Heart right ventricle (tissue), 16 donors: Measurements from ENCODE around the gene ZNF200. TPM values are rescaled to one million over a fixed set of nuclear protein-coding genes. Genes with fewer than 3 reads are reported as not detected.
A peak's percentile ranks its signal among the peaks of the same experiment; 100 is the strongest.
"Not testable (repeated sequence)": the region's sequence is repeated elsewhere in the genome, so short reads cannot be mapped to it uniquely, and the experiment has no call there.

Experiments used
- ATAC-seq, 8 donors: fragments of 200-7000 bp; cut with Tn5 transposase; one replicate each; pipeline ENCODE4 v1.9.1; 2020; ENCODE audit warnings: mild to moderate bottlenecking in 8 of 8, moderate library complexity in 8 of 8, moderate number of reproducible peaks in 1 of 8
- DNase-seq, 2 donors: peaks; one replicate each; pipeline ENCODE4 v3.0.0-alpha.2; 2020
- H3K27ac ChIP-seq, 10 donors: fragments of 200-600 bp; sonication (generic) in 2 of 10; one replicate each; pipeline versions ENCODE4 v1.5.0 to v1.8.0; 2020 to 2022; ENCODE audit warnings: mild to moderate bottlenecking in 3 of 10
- H3K27me3 ChIP-seq, 7 donors: fragments of 200-600 bp; one replicate each; pipeline ENCODE4 v1.8.0; 2021 to 2022; ENCODE audit warnings: mild to moderate bottlenecking in 2 of 7
- H3K36me3 ChIP-seq, 9 donors: fragments of 200-600 bp; sonication (generic) in 1 of 9; one replicate each; pipeline versions ENCODE4 v1.5.0 to v1.8.0; 2020 to 2022; ENCODE audit warnings: mild to moderate bottlenecking in 2 of 9
- H3K4me1 ChIP-seq, 9 donors: fragments of 200-600 bp; sonication (generic) in 1 of 9; one replicate each; pipeline versions ENCODE4 v1.5.0 to v1.8.0; 2020 to 2022; ENCODE audit warnings: mild to moderate bottlenecking in 4 of 9
- H3K4me3 ChIP-seq, 10 donors: fragments of 200-600 bp; sonication (generic) in 2 of 10; one replicate each; pipeline versions ENCODE4 v1.5.0 to v1.8.0; 2020 to 2022; ENCODE audit warnings: mild to moderate bottlenecking in 7 of 10, moderate library complexity in 2 of 10
- H3K9me3 ChIP-seq, 11 donors: fragments of 200-600 bp in 10 of 11; sonication (generic) in 2 of 11; one replicate each; pipeline versions ENCODE4 v1.5.0 to v1.8.0; 2013 to 2022; ENCODE audit warnings: mild to moderate bottlenecking in 2 of 11, control low read depth in 1 of 11, moderate library complexity in 1 of 11
- WGBS, 2 donors: extraction: QIAGEN DNeasy Blood & Tissue Kit; methylation state at CpG; one replicate each; pipeline ENCODE4 v1.1.7; 2013; ENCODE audit warnings: inconsistent platforms in 1 of 2; 5-methylcytosine and 5-hydroxymethylcytosine counted together
- intact Hi-C, 10 donors: fragments of 100-400 bp; cut with DNase I; formaldehyde crosslinking; loops; one replicate each; pipeline versions ENCODE4 v1.11.1 to v1.14.2; 2022
- polyA plus RNA-seq, 2 donors: library from polyadenylated mRNA; stranded (reverse); fragments of 200-250 nt; gene quantifications; one replicate each; pipeline ENCODE4 v1.2.3, GENCODE V29; 2013
- total RNA-seq, 10 donors: library from RNA; stranded (reverse); fragmentation: NEBNext Ultra II Directional in 3 of 10; extraction: Animal tissue kit (Norgen Biotek cat#: 25700) in 3 of 10; gene quantifications; one replicate each; pipeline versions ENCODE4 v1.2.1 to v1.2.4, GENCODE V29; 2021 to 2023
- TF ChIP-seq, protein P1 (sequence below), 9 donors: fragments of 200-600 bp; sonication (generic) in 2 of 9; IDR thresholded peaks; one replicate each; pipeline versions ENCODE4 v1.5.0 to v1.8.0; 2021 to 2022; ENCODE audit warnings: antibody characterized with exemption in 9 of 9, mild to moderate bottlenecking in 5 of 9, moderate library complexity in 1 of 9
- donor health status: Arrhythmogenic right ventricular cardiomyopathy.
- donor health status: ischemic (EF 13 %, LVEDD 7.1; RV severe dilation, severe dysfunction).
- donor health status: healthy with polysubstance abuse.
- donor health status: DM: no; HTN: yes; CAD: no.
- donor health status: DM: no; HTN: no; CAD: no.
- donor health status: ischemic (EF 25% LVEDD 6.9; RV normal size, moderate dysfunction).
- donor health status: ischemic (EF 25% LVEDD 5.7; RV mildly dilated, moderate dysfunction).
- donor health status: healthy.
- donor health status: DM: yes; HTN: yes; CAD: no.
- donor health status: Ischemic cardiomyopathy.
- donor health status: ischemic (EF 35%, LVEDD 5.7; RV mildly dilated, moderate dysfunction).
- donor health status: nonischemic (EF 11% LVEDD 7.7; RV severe dilation, severe dysfunction).
- donor health status: DM: yes; HTN: yes; CAD: no.
- donor health status: PGD.
- donor health status: ischemic (EF 29% LVEDD 5.4; RV normal size, mild dysfunction).
- donor health status: nonischemic (EF 23%, LVEDD 6.1; RV moderate dilation, normal function).

The ZNF200 gene
- total and polyA plus RNA-seq, 12 donors, result 2.9 to 8.9 (median 5.9) TPM

DNA sequence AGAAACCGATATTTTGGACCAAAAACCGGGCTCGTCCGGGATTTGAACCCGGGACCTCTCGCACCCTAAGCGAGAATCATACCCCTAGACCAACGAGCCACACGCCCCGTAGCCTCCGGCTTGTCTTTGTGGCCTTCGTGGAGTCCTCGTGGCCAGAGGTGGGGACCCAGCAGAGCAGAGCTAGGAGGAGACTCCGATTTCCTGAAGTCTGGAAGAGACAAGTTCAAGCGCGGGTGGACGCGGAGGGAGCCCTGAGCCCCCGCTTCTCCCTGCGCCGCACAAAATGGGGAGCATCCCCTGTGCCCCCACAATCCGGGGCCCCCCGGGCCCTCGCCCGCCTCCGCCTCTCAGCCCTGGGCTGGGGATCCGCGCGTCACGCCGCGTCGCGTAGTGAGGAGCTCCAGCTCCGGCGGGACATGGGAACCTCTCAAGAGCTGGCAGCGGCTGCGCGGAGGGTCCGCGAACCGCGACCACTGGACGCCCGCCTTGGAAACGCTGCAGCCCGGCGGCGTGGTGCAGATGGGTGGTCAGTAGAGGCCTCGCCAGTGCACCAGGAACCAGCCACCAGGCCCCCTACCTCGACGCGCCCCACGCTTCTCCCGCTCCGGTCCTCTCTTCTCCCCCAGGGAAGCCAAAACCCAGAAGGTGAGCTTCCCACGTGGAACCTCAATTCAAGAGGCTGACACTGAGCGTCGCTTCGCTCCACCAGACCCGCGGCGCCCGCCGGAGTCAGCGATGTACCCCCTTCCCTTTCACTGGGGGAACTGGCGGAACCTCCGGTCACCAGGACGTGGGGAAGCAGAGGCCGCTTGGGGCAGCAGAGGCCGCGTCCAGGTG lies 52.1 kb downstream of the ZNF200 start:
- Histone ChIP-seq H3K4me3 (peak overlapping the region in 9 of 10 donors; percentile 3 to 45 (median 25)), H3K9me3 (no peaks in the 10 kb centered on the region), H3K27ac (no peak overlapping the region), H3K4me1 (peaks cover 0 to 21% (median 13%) of the 10 kb centered on the region in 9 donors), H3K27me3 (peaks cover 35 to 100% (median 100%) of the 10 kb centered on the region in 7 donors), H3K36me3 (no peaks in the 10 kb centered on the region)
- intact Hi-C loops, result loop anchor here in 1 of 10 donors (10.0 kb wide), 1 partner anchor 312 kb away; the partner anchor contains the start of gene C16orf90
- 1% methylated on average over 63 to 72 of the region's 72 CpGs for WGBS, 2 donors
- TF ChIP-seq, protein P1, sequence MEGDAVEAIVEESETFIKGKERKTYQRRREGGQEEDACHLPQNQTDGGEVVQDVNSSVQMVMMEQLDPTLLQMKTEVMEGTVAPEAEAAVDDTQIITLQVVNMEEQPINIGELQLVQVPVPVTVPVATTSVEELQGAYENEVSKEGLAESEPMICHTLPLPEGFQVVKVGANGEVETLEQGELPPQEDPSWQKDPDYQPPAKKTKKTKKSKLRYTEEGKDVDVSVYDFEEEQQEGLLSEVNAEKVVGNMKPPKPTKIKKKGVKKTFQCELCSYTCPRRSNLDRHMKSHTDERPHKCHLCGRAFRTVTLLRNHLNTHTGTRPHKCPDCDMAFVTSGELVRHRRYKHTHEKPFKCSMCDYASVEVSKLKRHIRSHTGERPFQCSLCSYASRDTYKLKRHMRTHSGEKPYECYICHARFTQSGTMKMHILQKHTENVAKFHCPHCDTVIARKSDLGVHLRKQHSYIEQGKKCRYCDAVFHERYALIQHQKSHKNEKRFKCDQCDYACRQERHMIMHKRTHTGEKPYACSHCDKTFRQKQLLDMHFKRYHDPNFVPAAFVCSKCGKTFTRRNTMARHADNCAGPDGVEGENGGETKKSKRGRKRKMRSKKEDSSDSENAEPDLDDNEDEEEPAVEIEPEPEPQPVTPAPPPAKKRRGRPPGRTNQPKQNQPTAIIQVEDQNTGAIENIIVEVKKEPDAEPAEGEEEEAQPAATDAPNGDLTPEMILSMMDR (IDR thresholded peaks at IDR 0.05), result peak in 5 of 9 donors; percentile 14 to 45 (median 40)
- no peak for DNase-seq
- ATAC-seq, result peak in 7 of 8 donors; percentile 17 to 62 (median 49)

DNA sequence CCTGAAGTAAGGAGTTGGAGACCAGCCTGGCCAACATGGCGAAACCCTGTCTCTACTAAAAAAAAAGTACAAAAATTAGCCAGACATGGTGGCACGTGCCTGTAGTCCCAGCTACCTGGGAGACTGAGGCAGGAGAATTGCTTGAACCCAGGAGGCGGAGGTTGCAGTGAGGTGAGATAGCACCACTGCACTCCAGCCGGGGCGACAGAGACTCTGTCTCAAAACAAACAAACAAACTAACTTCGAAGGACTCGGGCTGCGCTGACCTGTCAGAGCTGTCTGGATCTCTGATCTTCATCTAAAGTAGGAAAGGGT lies 52.7 kb downstream of the ZNF200 start:
- H3K4me1 ChIP-seq, result peaks cover 0 to 21% (median 13%) of the 10 kb centered on the region in 9 donors
- 34 to 39% methylated on average over 8 of the region's 8 CpGs for WGBS, 2 donors
- intact Hi-C loops, result loop anchor here in 1 of 10 donors (10.0 kb wide), 1 partner anchor 313 kb away; the partner anchor contains the start of gene C16orf90
- ATAC-seq, H3K9me3 ChIP-seq, H3K27ac ChIP-seq, DNase-seq, H3K36me3 ChIP-seq: not testable (repeated sequence)
- H3K27me3 ChIP-seq, result peaks cover 30 to 100% (median 100%) of the 10 kb centered on the region in 7 donors
- peak overlapping the region in 2 of 10 donors; percentile 5 to 7 for H3K4me3 ChIP-seq

DNA sequence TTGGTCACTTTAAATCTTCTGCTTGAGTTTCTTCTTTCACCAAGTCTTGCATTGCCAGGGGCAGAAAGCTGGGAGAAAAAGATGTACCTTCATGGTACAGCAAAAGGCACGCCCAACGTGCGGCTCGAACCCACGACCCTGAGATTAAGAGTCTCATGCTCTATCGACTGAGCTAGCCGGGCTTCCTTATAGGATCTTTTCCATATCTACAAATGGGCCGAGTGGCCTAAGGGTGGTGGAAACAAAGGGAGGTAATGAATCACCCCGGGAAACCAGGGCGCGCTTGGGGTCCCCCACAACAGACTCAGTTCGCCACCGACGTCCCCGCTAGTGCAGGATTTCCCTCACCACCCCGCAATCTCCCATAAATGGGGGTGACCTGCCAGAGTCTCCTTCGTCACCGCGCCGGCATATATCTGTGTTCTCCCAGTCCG lies 54.5 kb downstream of the ZNF200 start:
- Histone ChIP-seq H3K9me3 (no peaks in the 10 kb centered on the region), H3K27ac (no peak overlapping the region), H3K27me3 (peaks cover 33 to 100% (median 100%) of the 10 kb centered on the region in 7 donors), H3K36me3 (no peaks in the 10 kb centered on the region), H3K4me3 (no peak overlapping the region), H3K4me1 (peaks cover 0 to 23% (median 13%) of the 10 kb centered on the region in 9 donors)
- 22 to 48% methylated on average over 21 of the region's 21 CpGs for WGBS, 2 donors
- intact Hi-C loops, result loop anchor here in 1 of 10 donors (10.0 kb wide), 1 partner anchor 314 kb away; the partner anchor contains the start of gene C16orf90
- TF ChIP-seq, protein P1 (IDR thresholded peaks at IDR 0.05), result no peak
- DNase-seq (no peak), ATAC-seq (no peak)

DNA sequence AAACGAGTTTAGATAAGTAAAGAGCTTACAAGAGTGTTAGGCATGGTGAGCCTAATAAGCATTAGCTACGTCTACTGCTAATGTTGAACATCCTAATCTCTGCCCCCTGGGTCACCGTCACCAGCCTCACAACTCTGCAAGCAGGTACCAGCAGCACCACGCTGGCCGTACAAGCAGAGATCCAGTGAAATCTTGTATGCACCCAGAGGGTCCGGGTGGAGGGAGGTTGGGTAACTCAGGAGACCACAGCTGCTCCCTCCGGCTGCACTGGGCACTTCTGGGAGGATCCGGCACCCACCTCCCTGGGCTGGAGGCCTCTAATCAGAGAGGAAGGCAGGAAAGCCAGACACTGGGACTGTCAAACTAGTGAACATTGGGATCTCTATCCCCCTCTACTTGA lies 55.3 kb downstream of the ZNF200 start:
- Histone ChIP-seq H3K4me1 (peaks cover 0 to 30% (median 13%) of the 10 kb centered on the region in 9 donors), H3K9me3 (no peaks in the 10 kb centered on the region), H3K4me3 (no peak overlapping the region), H3K36me3 (no peaks in the 10 kb centered on the region), H3K27ac (no peak overlapping the region), H3K27me3 (peaks cover 41 to 100% (median 100%) of the 10 kb centered on the region in 7 donors)
- intact Hi-C loops, result loop anchor here in 1 of 10 donors (10.0 kb wide), 1 partner anchor 315 kb away; the partner anchor contains the start of gene C16orf90
- DNase-seq (no peak), ATAC-seq (no peak)
- TF ChIP-seq, protein P1 (IDR thresholded peaks at IDR 0.05), result no peak
- WGBS, 2 donors, result 68 to 69% methylated on average over 8 of the region's 8 CpGs
